K562 (cell line): ENCODE measurements around the gene AIFM3. TPM values are rescaled to one million over a fixed set of nuclear protein-coding genes. Genes with fewer than 3 reads are reported as not detected.

Experiments used
- ATF7 ChIP-seq: fragments of 450-650 bp; IDR thresholded peaks from 2 replicates; pipeline ENCODE4 v1.7.1; 2014; ENCODE audit warnings: mild to moderate bottlenecking, moderate library complexity
- CBX8 ChIP-seq: fragments of 200-600 bp; sonication (generic); IDR thresholded peaks from 2 replicates; pipeline ENCODE4 v1.6.1; 2012; ENCODE audit warnings: borderline replicate concordance, mixed run types, low read depth, mild to moderate bottlenecking, moderate library complexity, mixed read lengths, low read length, control low read depth, inconsistent platforms; ENCODE audit not compliant: poor library complexity, severe bottlenecking; ENCODE audit errors: extremely low read depth
- ETS1 ChIP-seq: conservative IDR thresholded peaks from 2 replicates; pipeline ENCODE4 v1.6.1; 2011; ENCODE audit warnings: low read depth, mild to moderate bottlenecking, low read length; ENCODE audit not compliant: control insufficient read depth
- GMEB1 ChIP-seq: fragments of 250-450 bp; sonication (Bioruptor Pico); IDR thresholded peaks from 2 replicates; pipeline ENCODE4 v1.4.0; 2020; ENCODE audit warnings: mild to moderate bottlenecking
- HMGXB4 ChIP-seq: sonication (generic); formaldehyde crosslinking; IDR thresholded peaks from 2 replicates; pipeline ENCODE4 v1.8.1; 2023; ENCODE audit warnings: mild to moderate bottlenecking, missing genetic modification reagents
- MLX ChIP-seq, 2 experiments: fragments of 450-650 bp in 1 of 2; sonication (generic) in 1 of 2; formaldehyde crosslinking; conservative IDR thresholded peaks; 2 replicates each; pipeline versions ENCODE4 v1.4.0 to v1.8.1; 2020 to 2022; ENCODE audit warnings: mild to moderate bottlenecking in 1 of 2, missing genetic modification reagents in 1 of 2
- MTF1 ChIP-seq: fragments of 250-450 bp; sonication (Bioruptor Pico); IDR thresholded peaks from 2 replicates; pipeline ENCODE4 v1.9.0; 2021; ENCODE audit warnings: moderate library complexity, mild to moderate bottlenecking, inconsistent platforms, borderline replicate concordance
- POLR2AphosphoS2 ChIP-seq: IDR thresholded peaks from 2 replicates; pipeline ENCODE4 v1.6.1; 2012; ENCODE audit warnings: low read length, improper control_type of control experiment
- PTRF ChIP-seq: fragments of 450-650 bp; IDR thresholded peaks from 2 replicates; pipeline ENCODE4 v1.6.1; 2016; ENCODE audit warnings: mild to moderate bottlenecking, missing genetic modification characterization, missing compliant biosample characterization
- SRSF1 ChIP-seq: fragments of 200-400 bp; formaldehyde crosslinking; IDR thresholded peaks from 2 replicates; pipeline ENCODE4 v1.6.1; 2017; ENCODE audit warnings: mild to moderate bottlenecking, low read depth, low read length, moderate library complexity
- STAT6 ChIP-seq: sonication (generic); formaldehyde crosslinking; IDR thresholded peaks from 2 replicates; pipeline ENCODE4 v1.8.1; 2023; ENCODE audit warnings: mild to moderate bottlenecking, missing genetic modification reagents
- WHSC1 ChIP-seq: IDR thresholded peaks from one replicate; pipeline ENCODE4 v1.6.1; 2012; ENCODE audit warnings: low read length, control low read depth, inconsistent platforms
- ZBTB1 ChIP-seq: sonication (generic); formaldehyde crosslinking; IDR thresholded peaks from 2 replicates; pipeline ENCODE4 v1.8.1; 2023; ENCODE audit warnings: missing genetic modification reagents, low read depth, mild to moderate bottlenecking, borderline replicate concordance
- ZBTB9 ChIP-seq: fragments of 450-650 bp; formaldehyde crosslinking; IDR thresholded peaks from 2 replicates; pipeline ENCODE4 v1.4.0; 2020; ENCODE audit warnings: mild to moderate bottlenecking, moderate library complexity
- ZNF740 ChIP-seq, 3 experiments: fragments of 200-800 bp in 1 of 3; sonication (Bioruptor generic) in 1 of 3; sonication (generic) in 1 of 3; formaldehyde crosslinking in 1 of 3; IDR thresholded peaks; 2 replicates each; pipeline versions ENCODE4 v1.6.1 to v1.8.0; 2016 to 2022; ENCODE audit warnings: mild to moderate bottlenecking in 2 of 3, missing compliant biosample characterization in 2 of 3, missing genetic modification characterization in 2 of 3, missing genetic modification reagents in 1 of 3
- polyA plus RNA-seq, 8 experiments: library from polyadenylated mRNA; depleted of rRNA in 4 of 8; stranded (reverse) in 5 of 8; unstranded in 3 of 8; fragments of >200 nt; fragmentation: Nextera tagmentation in 2 of 8; fragmentation: Illumina TruSeq in 1 of 8; extraction: Ambion mirVana in 2 of 8; extraction: Trizol in 1 of 8; gene quantifications; 2 replicates each; pipeline versions ENCODE4 v1.2.1 to v1.2.3, GENCODE V29; 2011 to 2014; ENCODE audit warnings: inconsistent platforms in 1 of 8, missing spikeins in 1 of 8
- total RNA-seq, 7 experiments: library from RNA; depleted of rRNA in 6 of 7; stranded (reverse); fragments of >200 nt in 6 of 7; fragmentation: Illumina TruSeq in 2 of 7; extraction: Trizol in 2 of 7; gene quantifications; 2 replicates each; pipeline versions ENCODE4 v1.2.1 to v1.2.3, GENCODE V29; 2011 to 2021; ENCODE audit warnings: low replicate concordance in 1 of 7

Gene AIFM3
- total and polyA plus RNA-seq, 9 of the 15 experiments (the other 6 are each of a cell fraction or from before 2014, with no cell fraction given): 0.03 to 0.20 (median 0.07) TPM; not detected in 1

- TF ChIP-seq STAT6 (CRISPR knock-in tag): 0 out of 2 replicates have a peak, but pooled peaks have one; percentile 66
- peak; percentile 30 for TF ChIP-seq WHSC1
- no peak for TF ChIP-seq CBX8
- TF ChIP-seq ZBTB9 (CRISPR knock-in tag): no peak
- TF ChIP-seq ETS1: no peak
- TF ChIP-seq ZNF740 (CRISPR knock-in tag; IDR thresholded peaks at IDR 0.05): no peak
- 0 out of 4 replicates have a peak, but pooled peaks of 1 of the 2 experiments have one; percentile 14 for TF ChIP-seq ZNF740 (tag; IDR thresholded peaks at IDR 0.05)
- TF ChIP-seq GMEB1 (CRISPR knock-in tag): 0 out of 2 replicates have a peak, but pooled peaks have one; percentile 22
- no peak; the same call in 1 of the 2 replicates for TF ChIP-seq HMGXB4
- no peak for TF ChIP-seq ATF7
- no peak for TF ChIP-seq MTF1 (CRISPR knock-in tag)
- no peak for TF ChIP-seq PTRF (tag)
- no peak for TF ChIP-seq SRSF1
- TF ChIP-seq ZBTB1 (CRISPR knock-in tag): no peak
- TF ChIP-seq POLR2AphosphoS2: peak; percentile 72; the same call in 1 of the 2 replicates
- TF ChIP-seq MLX (CRISPR knock-in tag; conservative IDR thresholded peaks at IDR 0.05): peak in 1 of 2 experiments; percentile 42; a peak in 1 of 4 replicates
These were observed 36.7 kb downstream of the AIFM3 start (continued) for GRCh38 chr22:21003782-21004181.
